Measurements from ENCODE around the gene PPIP5K2.

PPIP5K2 gene

GRCh38 chr5:103232393-103232999 lies 112.4 kb downstream of the PPIP5K2 start:
- H3K9ac ChIP-seq (ENCODE audit: low read depth, low read length, poor library complexity): no peak overlapping the region
- H3K23ac ChIP-seq (ENCODE audit: low read depth, low read length, poor library complexity): no peak overlapping the region
- H3K4me2 ChIP-seq (ENCODE audit: insufficient read depth, low read length, poor library complexity, severe bottlenecking): no peak overlapping the region
- no peak overlapping the region for H2BK15ac ChIP-seq (ENCODE audit: low read length)
- no peak overlapping the region for H3K4me3 ChIP-seq (ENCODE audit: low read length in 2 of 2)
- no peak overlapping the region for H2BK12ac ChIP-seq (ENCODE audit: low read length)
- H2BK5ac ChIP-seq (ENCODE audit: low read length): no peak overlapping the region
- no peak overlapping the region for H2AFZ ChIP-seq (ENCODE audit: low read length)
- no peak overlapping the region for H3K18ac ChIP-seq (ENCODE audit: low read length)
- no peak overlapping the region for H2BK120ac ChIP-seq (ENCODE audit: low read depth, low read length)
- H3K27me3 ChIP-seq (ENCODE audit: control insufficient read depth in 3 of 3, insufficient read depth in 3 of 3, low read depth in 1 of 3, low read length in 3 of 3): no peaks in the 10 kb centered on the region
- H3K27ac ChIP-seq (replicated peaks; ENCODE audit: low read length): no peak overlapping the region
- H4K91ac ChIP-seq (ENCODE audit: low read depth, low read length, poor library complexity): no peak overlapping the region
- no CpG with 5 or more reads among the region's 7 CpGs for WGBS, 2 donors (ENCODE audit: extremely low coverage in 2 of 2, insufficient read length in 2 of 2, insufficient replicate concordance in 1 of 2)
- no peak overlapping the region for H3K14ac ChIP-seq (ENCODE audit: low read length)
- DNase-seq (ENCODE audit: low spot score): no peak
- no peaks in the 10 kb centered on the region for H3K9me3 ChIP-seq (replicated peaks in 1 of 2; ENCODE audit: control insufficient read depth in 2 of 2, insufficient read depth in 1 of 2, low read depth in 1 of 2, low read length in 2 of 2)
- no peak overlapping the region for H4K8ac ChIP-seq (ENCODE audit: low read depth, low read length)
- H2AK5ac ChIP-seq (ENCODE audit: low read depth, low read length): no peak overlapping the region
- no peak overlapping the region for H3K4ac ChIP-seq (ENCODE audit: low read length)
- H3K36me3 ChIP-seq (replicated peaks in 1 of 2; ENCODE audit: control insufficient read depth in 2 of 2, insufficient read depth in 2 of 2, low read length in 2 of 2): no peaks in the 10 kb centered on the region
- no peaks in the 10 kb centered on the region for H3K4me1 ChIP-seq (ENCODE audit: control insufficient read depth in 2 of 2, insufficient read depth in 1 of 2, low read depth in 1 of 2, low read length in 2 of 2)
- H3K79me1 ChIP-seq (ENCODE audit: low read depth, low read length): no peaks in the 10 kb centered on the region

- H2BK15ac ChIP-seq (ENCODE audit: low read length): no peak overlapping the region
- H3K23ac ChIP-seq (ENCODE audit: low read depth, low read length, poor library complexity): no peak overlapping the region
- no peak overlapping the region for H2BK12ac ChIP-seq (ENCODE audit: low read length)
- H3K27me3 ChIP-seq (ENCODE audit: control insufficient read depth in 3 of 3, insufficient read depth in 3 of 3, low read depth in 1 of 3, low read length in 3 of 3): no peaks in the 10 kb centered on the region
- H3K4ac ChIP-seq (ENCODE audit: low read length): no peak overlapping the region
- no peak overlapping the region for H2BK5ac ChIP-seq (ENCODE audit: low read length)
- no peak overlapping the region for H3K18ac ChIP-seq (ENCODE audit: low read length)
- no peak overlapping the region for H4K8ac ChIP-seq (ENCODE audit: low read depth, low read length)
- DNase-seq (ENCODE audit: low spot score): no peak
- H3K9ac ChIP-seq (ENCODE audit: low read depth, low read length, poor library complexity): no peak overlapping the region
- no CpG with 5 or more reads among the region's 4 CpGs for WGBS, 2 donors (ENCODE audit: extremely low coverage in 2 of 2, insufficient read length in 2 of 2, insufficient replicate concordance in 1 of 2)
- H2AK5ac ChIP-seq (ENCODE audit: low read depth, low read length): no peak overlapping the region
- peak overlapping the region; percentile 12 for H2AFZ ChIP-seq (ENCODE audit: low read length)
- H3K14ac ChIP-seq (ENCODE audit: low read length): no peak overlapping the region
- H3K4me2 ChIP-seq (ENCODE audit: insufficient read depth, low read length, poor library complexity, severe bottlenecking): no peak overlapping the region
- H4K91ac ChIP-seq (ENCODE audit: low read depth, low read length, poor library complexity): no peak overlapping the region
- no peaks in the 10 kb centered on the region for H3K9me3 ChIP-seq (replicated peaks in 1 of 2; ENCODE audit: control insufficient read depth in 2 of 2, insufficient read depth in 1 of 2, low read depth in 1 of 2, low read length in 2 of 2)
- H3K4me1 ChIP-seq (ENCODE audit: control insufficient read depth in 2 of 2, insufficient read depth in 1 of 2, low read depth in 1 of 2, low read length in 2 of 2): no peaks in the 10 kb centered on the region
- H3K27ac ChIP-seq (replicated peaks; ENCODE audit: low read length): no peak overlapping the region
- H3K4me3 ChIP-seq (ENCODE audit: low read length in 2 of 2): no peak overlapping the region
- no peaks in the 10 kb centered on the region for H3K79me1 ChIP-seq (ENCODE audit: low read depth, low read length)
- no peaks in the 10 kb centered on the region for H3K36me3 ChIP-seq (replicated peaks in 1 of 2; ENCODE audit: control insufficient read depth in 2 of 2, insufficient read depth in 2 of 2, low read length in 2 of 2)
- H2BK120ac ChIP-seq (ENCODE audit: low read depth, low read length): no peak overlapping the region
These were observed 114.3 kb downstream of the PPIP5K2 start for GRCh38 chr5:103234239-103234975.

GRCh38 chr5:103235891-103236290 lies 115.8 kb downstream of the PPIP5K2 start:
- H2AFZ ChIP-seq (ENCODE audit: low read length): no peak overlapping the region
- no peak for DNase-seq (ENCODE audit: low spot score)
- H2AK5ac ChIP-seq (ENCODE audit: low read depth, low read length): no peak overlapping the region
- no peak overlapping the region for H2BK15ac ChIP-seq (ENCODE audit: low read length)
- H2BK5ac ChIP-seq (ENCODE audit: low read length): no peak overlapping the region
- H3K14ac ChIP-seq (ENCODE audit: low read length): no peak overlapping the region
- H3K4me3 ChIP-seq (ENCODE audit: low read length in 2 of 2): no peak overlapping the region
- H3K23ac ChIP-seq (ENCODE audit: low read depth, low read length, poor library complexity): no peak overlapping the region
- no CpG with 5 or more reads among the region's 1 CpG for WGBS, 2 donors (ENCODE audit: extremely low coverage in 2 of 2, insufficient read length in 2 of 2, insufficient replicate concordance in 1 of 2)
- no peak overlapping the region for H2BK120ac ChIP-seq (ENCODE audit: low read depth, low read length)
- no peak overlapping the region for H3K4ac ChIP-seq (ENCODE audit: low read length)
- H4K91ac ChIP-seq (ENCODE audit: low read depth, low read length, poor library complexity): no peak overlapping the region
- no peak overlapping the region for H3K4me2 ChIP-seq (ENCODE audit: insufficient read depth, low read length, poor library complexity, severe bottlenecking)
- H3K4me1 ChIP-seq (ENCODE audit: control insufficient read depth in 2 of 2, insufficient read depth in 1 of 2, low read depth in 1 of 2, low read length in 2 of 2): no peaks in the 10 kb centered on the region
- no peak overlapping the region for H2BK12ac ChIP-seq (ENCODE audit: low read length)
- H3K18ac ChIP-seq (ENCODE audit: low read length): no peak overlapping the region
- no peaks in the 10 kb centered on the region for H3K36me3 ChIP-seq (replicated peaks in 1 of 2; ENCODE audit: control insufficient read depth in 2 of 2, insufficient read depth in 2 of 2, low read length in 2 of 2)
- H4K8ac ChIP-seq (ENCODE audit: low read depth, low read length): no peak overlapping the region
- no peak overlapping the region for H3K9ac ChIP-seq (ENCODE audit: low read depth, low read length, poor library complexity)
- H3K79me1 ChIP-seq (ENCODE audit: low read depth, low read length): no peaks in the 10 kb centered on the region
- H3K27ac ChIP-seq (replicated peaks; ENCODE audit: low read length): no peak overlapping the region
- H3K27me3 ChIP-seq (ENCODE audit: control insufficient read depth in 3 of 3, insufficient read depth in 3 of 3, low read depth in 1 of 3, low read length in 3 of 3): no peaks in the 10 kb centered on the region
- H3K9me3 ChIP-seq (replicated peaks in 1 of 2; ENCODE audit: control insufficient read depth in 2 of 2, insufficient read depth in 1 of 2, low read depth in 1 of 2, low read length in 2 of 2): no peaks in the 10 kb centered on the region

- no peak overlapping the region for H4K91ac ChIP-seq (ENCODE audit: low read depth, low read length, poor library complexity)
- WGBS, 2 donors (ENCODE audit: extremely low coverage in 2 of 2, insufficient read length in 2 of 2, insufficient replicate concordance in 1 of 2): no CpG with 5 or more reads among the region's 1 CpG
- no peak overlapping the region for H2BK120ac ChIP-seq (ENCODE audit: low read depth, low read length)
- no peak for DNase-seq (ENCODE audit: low spot score)
- no peak overlapping the region for H3K4me2 ChIP-seq (ENCODE audit: insufficient read depth, low read length, poor library complexity, severe bottlenecking)
- no peak overlapping the region for H2AFZ ChIP-seq (ENCODE audit: low read length)
- no peak overlapping the region for H2BK5ac ChIP-seq (ENCODE audit: low read length)
- H3K27me3 ChIP-seq (ENCODE audit: control insufficient read depth in 3 of 3, insufficient read depth in 3 of 3, low read depth in 1 of 3, low read length in 3 of 3): no peaks in the 10 kb centered on the region
- H3K4me1 ChIP-seq (ENCODE audit: control insufficient read depth in 2 of 2, insufficient read depth in 1 of 2, low read depth in 1 of 2, low read length in 2 of 2): no peaks in the 10 kb centered on the region
- no peak overlapping the region for H2AK5ac ChIP-seq (ENCODE audit: low read depth, low read length)
- H3K9ac ChIP-seq (ENCODE audit: low read depth, low read length, poor library complexity): no peak overlapping the region
- no peak overlapping the region for H3K14ac ChIP-seq (ENCODE audit: low read length)
- no peaks in the 10 kb centered on the region for H3K9me3 ChIP-seq (replicated peaks in 1 of 2; ENCODE audit: control insufficient read depth in 2 of 2, insufficient read depth in 1 of 2, low read depth in 1 of 2, low read length in 2 of 2)
- no peak overlapping the region for H4K8ac ChIP-seq (ENCODE audit: low read depth, low read length)
- no peak overlapping the region for H3K27ac ChIP-seq (replicated peaks; ENCODE audit: low read length)
- no peaks in the 10 kb centered on the region for H3K36me3 ChIP-seq (replicated peaks in 1 of 2; ENCODE audit: control insufficient read depth in 2 of 2, insufficient read depth in 2 of 2, low read length in 2 of 2)
- H3K79me1 ChIP-seq (ENCODE audit: low read depth, low read length): no peaks in the 10 kb centered on the region
- no peak overlapping the region for H2BK15ac ChIP-seq (ENCODE audit: low read length)
- no peak overlapping the region for H3K4me3 ChIP-seq (ENCODE audit: low read length in 2 of 2)
- H2BK12ac ChIP-seq (ENCODE audit: low read length): no peak overlapping the region
- H3K23ac ChIP-seq (ENCODE audit: low read depth, low read length, poor library complexity): no peak overlapping the region
- H3K4ac ChIP-seq (ENCODE audit: low read length): no peak overlapping the region
- H3K18ac ChIP-seq (ENCODE audit: low read length): no peak overlapping the region
These were observed 117.7 kb downstream of the PPIP5K2 start for GRCh38 chr5:103237778-103238177.

Data from neuronal stem cell (in vitro differentiated cells).